Cardiac fibroblast (primary cell): Measurements from ENCODE around the gene ZNF575.
A peak's percentile ranks its signal among the peaks of the same experiment; 100 is the strongest.

Experiments used
- DNase-seq, 2 donors: peaks; one replicate each; pipeline versions ENCODE4 v3.0.0 to v3.0.0-alpha.2; 2010; ENCODE audit warnings: low read depth in 2 of 2
- H3K4me3 ChIP-seq, 2 donors: replicated peaks in 1 of 2; 1 replicate in 1 of 2; 2 replicates in 1 of 2; pipeline ENCODE4 v1.5.1; 2011; ENCODE audit warnings: low read depth in 2 of 2, low read length in 2 of 2, mild to moderate bottlenecking in 2 of 2, moderate library complexity in 1 of 2
- TF ChIP-seq, protein P1 (sequence below): IDR thresholded peaks from one replicate; pipeline ENCODE4 v1.5.1; 2011; ENCODE audit warnings: low read depth, mild to moderate bottlenecking, low read length, inconsistent platforms

The ZNF575 gene

DNA sequence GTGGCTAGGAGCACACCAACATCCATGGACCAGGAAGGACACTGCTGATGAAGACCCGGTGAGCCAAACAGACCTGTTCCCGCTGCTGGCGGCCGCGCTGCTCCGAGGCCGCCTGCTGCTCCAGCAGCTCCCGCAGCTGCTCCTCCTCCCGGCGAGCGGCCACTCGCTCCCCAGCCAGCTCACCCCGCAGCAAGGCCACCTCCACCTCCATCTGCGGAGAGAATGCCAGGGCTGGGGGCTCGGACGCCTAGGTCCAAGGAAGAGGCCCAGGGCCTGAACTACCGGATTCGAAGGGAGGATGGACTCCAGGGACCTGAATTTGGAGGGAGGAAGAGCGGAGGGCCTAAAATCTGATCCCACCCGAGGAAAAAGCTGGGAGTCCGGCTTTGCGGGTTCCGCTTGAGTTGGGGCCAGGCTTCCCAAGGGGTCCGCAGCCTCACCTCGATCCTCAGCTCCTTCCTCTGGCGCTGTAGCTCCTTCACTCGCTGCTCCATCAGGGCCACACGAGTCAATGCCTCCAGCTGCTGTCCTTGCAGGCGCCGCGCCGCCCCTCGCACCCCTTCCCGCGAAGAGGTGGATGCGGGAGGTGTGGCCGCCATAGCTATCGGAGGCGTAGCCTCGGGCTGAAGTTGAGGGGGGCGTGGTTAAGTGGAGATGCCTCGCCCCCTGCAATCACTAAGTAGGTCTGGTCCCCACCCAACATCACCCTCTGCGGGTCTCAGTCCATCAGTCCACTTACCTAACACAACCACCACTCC lies 31.1 kb upstream of the ZNF575 start:
- TF ChIP-seq, protein P1, sequence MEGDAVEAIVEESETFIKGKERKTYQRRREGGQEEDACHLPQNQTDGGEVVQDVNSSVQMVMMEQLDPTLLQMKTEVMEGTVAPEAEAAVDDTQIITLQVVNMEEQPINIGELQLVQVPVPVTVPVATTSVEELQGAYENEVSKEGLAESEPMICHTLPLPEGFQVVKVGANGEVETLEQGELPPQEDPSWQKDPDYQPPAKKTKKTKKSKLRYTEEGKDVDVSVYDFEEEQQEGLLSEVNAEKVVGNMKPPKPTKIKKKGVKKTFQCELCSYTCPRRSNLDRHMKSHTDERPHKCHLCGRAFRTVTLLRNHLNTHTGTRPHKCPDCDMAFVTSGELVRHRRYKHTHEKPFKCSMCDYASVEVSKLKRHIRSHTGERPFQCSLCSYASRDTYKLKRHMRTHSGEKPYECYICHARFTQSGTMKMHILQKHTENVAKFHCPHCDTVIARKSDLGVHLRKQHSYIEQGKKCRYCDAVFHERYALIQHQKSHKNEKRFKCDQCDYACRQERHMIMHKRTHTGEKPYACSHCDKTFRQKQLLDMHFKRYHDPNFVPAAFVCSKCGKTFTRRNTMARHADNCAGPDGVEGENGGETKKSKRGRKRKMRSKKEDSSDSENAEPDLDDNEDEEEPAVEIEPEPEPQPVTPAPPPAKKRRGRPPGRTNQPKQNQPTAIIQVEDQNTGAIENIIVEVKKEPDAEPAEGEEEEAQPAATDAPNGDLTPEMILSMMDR: no peak
- peak in 1 of 2 donors; percentile 5 for DNase-seq
- peak overlapping the region in 1 of 2 donors; percentile 3 for H3K4me3 ChIP-seq

DNA sequence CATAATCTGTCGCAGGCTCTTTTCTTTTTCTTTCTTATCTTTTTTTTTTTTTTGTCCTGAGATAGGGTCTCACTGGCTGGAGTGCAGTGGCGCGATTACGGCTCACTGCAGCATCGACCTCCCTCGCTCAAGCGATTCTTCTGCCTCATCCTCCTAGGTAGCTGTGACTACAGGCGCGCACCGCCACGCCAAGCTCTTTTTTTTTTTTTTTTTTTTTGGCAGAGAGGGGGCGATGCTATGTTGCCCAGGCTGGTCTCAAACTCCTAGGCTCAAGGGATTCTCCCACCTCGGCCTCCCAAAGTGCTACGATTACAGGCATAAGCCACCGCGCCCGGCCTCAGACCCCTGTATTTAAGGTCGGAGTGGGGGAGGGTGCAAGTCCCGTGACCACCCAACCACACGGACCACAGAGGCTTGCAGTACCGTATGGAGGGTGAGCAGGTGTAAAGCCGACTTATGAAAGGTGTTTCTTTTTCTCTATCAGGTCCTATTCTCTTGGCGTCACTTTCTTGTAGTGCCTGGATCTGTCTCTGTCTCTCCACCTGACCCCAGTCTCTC lies 30.5 kb upstream of the ZNF575 start:
- TF ChIP-seq, protein P1: no peak
- no peak overlapping the region for H3K4me3 ChIP-seq

DNA sequence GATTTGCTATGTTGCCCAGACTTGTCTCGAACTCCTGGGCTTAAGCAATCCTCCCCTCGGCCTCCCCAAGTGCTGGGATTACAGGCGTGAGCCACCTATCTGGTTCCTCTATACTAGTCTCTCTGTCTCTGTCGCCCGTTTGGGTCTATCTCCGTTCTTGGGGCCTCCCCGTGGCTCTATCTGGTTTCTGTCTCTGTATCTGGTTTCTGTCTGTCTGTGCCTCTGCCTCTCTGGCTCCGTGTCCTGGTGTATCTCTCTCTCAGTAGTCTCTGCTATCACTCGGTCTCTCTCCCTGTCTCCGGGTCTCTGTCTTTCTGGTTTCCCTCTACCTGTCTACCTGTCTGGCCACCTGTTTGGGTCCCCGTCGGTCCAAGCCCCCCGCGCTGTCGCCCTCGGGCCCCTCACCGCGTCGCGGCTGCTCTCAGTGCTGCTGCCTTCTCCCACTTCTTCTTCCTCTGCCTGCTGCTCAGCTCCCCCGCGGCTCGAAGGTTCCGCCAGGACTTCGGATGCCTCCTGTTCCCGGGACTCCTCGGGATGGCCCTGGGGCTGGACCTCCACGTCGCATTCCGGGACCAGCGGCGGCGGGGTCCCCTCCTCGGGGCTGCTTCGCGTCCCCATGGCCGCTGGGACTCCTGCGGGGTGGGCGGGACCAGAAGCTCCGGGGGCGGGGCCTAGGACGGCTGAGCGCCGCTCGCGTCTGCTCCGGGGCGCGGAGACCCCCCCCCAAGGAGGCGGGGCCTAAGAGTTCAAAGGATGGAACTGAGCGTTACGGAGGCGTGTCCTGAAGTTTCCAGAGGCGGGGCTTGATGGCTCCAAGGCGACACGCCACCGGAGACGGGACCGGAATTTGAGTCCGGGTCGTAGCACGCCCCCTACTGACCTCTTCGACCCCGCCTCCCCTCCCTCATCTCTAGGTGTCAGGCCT lies 29.2 kb upstream of the ZNF575 start:
- TF ChIP-seq, protein P1: no peak
- peak overlapping the region; percentile 86 to 90 for H3K4me3 ChIP-seq
- DNase-seq: peak; percentile 90 to 91

More for the DNA sequence above, 30.5 kb upstream of the ZNF575 start:
- no peak for DNase-seq

DNA sequence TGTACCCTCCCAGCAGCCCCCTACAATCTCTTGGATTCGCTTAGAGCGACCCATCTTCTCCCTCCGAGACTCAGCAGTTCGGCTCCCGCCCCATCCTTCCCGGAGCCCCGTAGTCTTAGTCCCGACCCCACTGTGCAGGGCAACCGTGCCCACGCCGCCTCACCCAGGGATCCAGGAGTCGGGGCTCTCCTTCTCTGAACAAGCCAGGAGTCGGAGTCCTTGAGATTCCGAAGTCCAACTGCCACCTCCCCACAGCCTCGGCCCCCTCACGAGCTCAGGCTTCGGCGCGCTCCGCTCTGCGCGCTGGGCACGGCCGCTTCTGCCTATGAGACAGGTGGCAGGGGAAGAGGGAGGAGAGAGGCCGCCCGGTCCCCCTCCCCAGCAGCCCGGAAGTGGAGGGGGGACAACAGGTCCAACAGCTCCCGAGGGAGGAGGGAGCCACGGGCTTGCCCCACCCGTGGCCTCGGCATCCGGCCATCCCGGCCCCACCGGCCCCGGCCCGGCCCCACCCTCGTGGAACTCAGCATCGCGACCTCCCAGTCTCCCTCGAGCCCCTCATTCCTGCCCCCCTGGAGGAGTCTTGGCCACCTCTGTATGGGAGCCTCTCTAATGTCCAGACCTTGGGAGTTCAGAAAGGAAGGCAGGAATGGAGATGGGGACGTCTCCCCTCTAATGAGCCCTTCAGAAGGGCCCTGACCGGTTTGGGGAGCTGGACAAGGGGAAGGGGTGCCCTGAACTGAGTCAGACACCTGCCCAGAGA lies 28.4 kb upstream of the ZNF575 start, which contains the start of gene PHLDB3:
PHLDB3 (minus strand) TSS at position 321 of the 760 bp plus-strand sequence. CDS start 628 bp downstream, outside the sequence.
- DNase-seq: peak in 1 of 2 donors; percentile 18
- peak within 1 kb of the TSS; percentile 86 to 90 for H3K4me3 ChIP-seq
- TF ChIP-seq, protein P1: no peak

DNA sequence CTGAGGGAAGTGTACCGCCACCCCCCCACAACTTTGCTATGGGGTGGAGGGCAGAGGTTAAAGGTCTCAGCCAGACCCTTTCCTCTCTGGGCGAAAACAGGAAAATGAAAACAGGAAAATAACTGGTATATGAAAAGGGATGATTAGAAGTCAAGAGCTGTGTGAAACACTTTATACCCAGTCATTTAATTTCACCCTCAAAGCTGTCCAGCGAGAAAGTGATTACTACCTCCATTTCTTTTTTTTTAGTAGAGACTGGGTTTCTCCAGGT lies 27.9 kb upstream of the ZNF575 start:
- H3K4me3 ChIP-seq: no peak overlapping the region

More for the DNA sequence above, 27.9 kb upstream of the ZNF575 start:
- no peak for DNase-seq
- TF ChIP-seq, protein P1: no peak
